A549 (cell line): ENCODE results near the gene UTP15.

Experiments used
- CTCF ChIP-seq: fragments of >200 bp; sonication (Bioruptor Twin); formaldehyde crosslinking; IDR thresholded peaks from 3 replicates; pipeline ENCODE4 v1.5.1; 2016
- SREBF2 ChIP-seq: fragments of 450-650 bp; IDR thresholded peaks from 2 replicates; pipeline ENCODE4 v1.6.1; 2014; ENCODE audit warnings: mild to moderate bottlenecking, moderate library complexity

- TF ChIP-seq SREBF2 (no peak), CTCF (no peak)
Measured at GRCh38 chr5:73629456-73629855, 63.9 kb downstream of the UTP15 start.
